ENCODE measurements around the gene SOAT2. TPM values are rescaled to one million over a fixed set of nuclear protein-coding genes. Genes with fewer than 3 reads are reported as not detected.

SOAT2 gene
- polyA plus RNA-seq, 1 donor = 1.6 TPM

Other genes with a start within 250 kb of the SOAT2 start
- gene KRT8, start 198.4 kb upstream of the SOAT2 start, polyA plus RNA-seq (ENCODE audit: insufficient read length) = 223 TPM
- gene KRT18, start 154.4 kb upstream of the SOAT2 start, polyA plus RNA-seq (ENCODE audit: insufficient read length) = 155 TPM
- 519 TPM for gene EIF4B, start 97.0 kb upstream of the SOAT2 start, polyA plus RNA-seq (ENCODE audit: insufficient read length)
- 115 TPM for gene TNS2, start 53.4 kb upstream of the SOAT2 start, polyA plus RNA-seq (ENCODE audit: insufficient read length)
- 13.5 TPM for gene SPRYD3, start 24.1 kb upstream of the SOAT2 start, polyA plus RNA-seq (ENCODE audit: insufficient read length)
- 10.5 TPM for gene IGFBP6, start 5.8 kb upstream of the SOAT2 start, polyA plus RNA-seq (ENCODE audit: insufficient read length)
- gene ZNF740, start 77.2 kb downstream of the SOAT2 start, polyA plus RNA-seq (ENCODE audit: insufficient read length) = 82.9 TPM
- 105 TPM for gene CSAD, start 77.4 kb downstream of the SOAT2 start, polyA plus RNA-seq (ENCODE audit: insufficient read length)
- 1.8 TPM for gene ITGB7, start 103.8 kb downstream of the SOAT2 start, polyA plus RNA-seq (ENCODE audit: insufficient read length)
- gene RARG, start 128.7 kb downstream of the SOAT2 start, polyA plus RNA-seq (ENCODE audit: insufficient read length) = 33.9 TPM
- gene ESPL1, start 164.8 kb downstream of the SOAT2 start, polyA plus RNA-seq (ENCODE audit: insufficient read length) = 18.9 TPM
- 623 TPM for gene PFDN5, start 192.1 kb downstream of the SOAT2 start, polyA plus RNA-seq (ENCODE audit: insufficient read length)
- gene MYG1, start 196.2 kb downstream of the SOAT2 start, polyA plus RNA-seq (ENCODE audit: insufficient read length) = 49.1 TPM
- 92.2 TPM for gene AAAS, start 218.1 kb downstream of the SOAT2 start, polyA plus RNA-seq (ENCODE audit: insufficient read length)
- gene SP7, start 232.9 kb downstream of the SOAT2 start, polyA plus RNA-seq (ENCODE audit: insufficient read length) = 0.15 TPM

All from left kidney (tissue), 1 donor.